ENCODE data around the gene ATP6V0A1. TPM values are rescaled to one million over a fixed set of nuclear protein-coding genes. Genes with fewer than 3 reads are reported as not detected.
A peak's percentile ranks its signal among the peaks of the same experiment; 100 is the strongest.
"Not testable (repeated sequence)": the region's sequence is repeated elsewhere in the genome, so short reads cannot be mapped to it uniquely, and the experiment has no call there.

ATP6V0A1 gene
- polyA plus RNA-seq, 4 donors = 41.5 to 73.0 (median 57.7) TPM

GRCh38 chr17:42537156-42537805, 78.6 kb downstream of the ATP6V0A1 start:
- DNase-seq (ENCODE audit: low read depth in 4 of 4, low spot score in 2 of 4) = no peak

DNA sequence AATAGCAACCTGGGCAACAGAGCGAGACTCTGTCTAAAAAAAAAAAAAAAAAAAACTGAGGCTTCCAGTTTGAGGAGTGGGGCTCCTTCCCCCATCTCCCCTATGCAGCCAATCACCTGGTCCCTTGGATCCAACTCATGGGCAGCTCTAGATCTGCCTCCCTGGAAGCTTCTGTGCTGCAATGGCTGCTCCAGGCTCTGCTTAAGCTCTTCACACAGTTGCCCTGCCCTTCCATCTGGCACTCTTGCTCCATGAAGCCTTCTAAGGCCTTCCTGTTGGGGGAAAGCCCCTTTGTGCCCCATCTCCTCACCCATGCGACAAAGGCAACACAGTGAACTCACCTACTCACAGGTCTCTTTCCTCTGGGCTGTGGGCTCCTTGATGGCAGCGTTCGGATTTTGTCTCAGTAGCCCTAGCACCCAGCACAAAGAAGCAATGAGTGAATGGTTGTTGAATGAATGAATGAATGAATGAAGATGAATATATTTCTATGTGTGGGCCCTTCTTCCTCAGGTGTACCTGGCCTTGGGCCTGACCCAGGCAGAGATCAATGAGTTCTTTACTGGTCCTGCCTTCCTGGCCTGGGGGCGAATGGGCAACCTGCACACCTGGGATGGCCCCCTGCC, 79.3 kb downstream of the ATP6V0A1 start:
- DNase-seq (ENCODE audit: low read depth in 4 of 4, low spot score in 2 of 4) = no peak

DNA sequence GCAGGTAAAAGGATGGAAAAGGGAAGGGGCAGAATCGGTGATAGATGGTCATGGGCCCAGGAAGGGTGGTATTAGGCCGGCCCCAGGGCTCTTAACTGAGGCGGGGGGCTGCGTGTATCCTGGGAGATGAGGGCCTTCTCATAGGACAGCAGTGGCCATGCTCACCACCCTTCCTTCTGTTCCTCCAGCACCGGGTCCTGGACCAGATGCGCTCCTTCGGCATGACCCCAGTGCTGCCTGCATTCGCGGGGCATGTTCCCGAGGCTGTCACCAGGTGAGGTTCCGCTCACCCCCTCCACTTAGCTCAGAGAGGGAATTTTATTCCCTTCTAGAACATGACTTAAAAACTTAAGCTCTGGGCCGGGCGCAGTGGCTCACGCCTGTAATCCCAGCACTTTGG, 79.8 kb downstream of the ATP6V0A1 start:
- no peak for DNase-seq (ENCODE audit: low read depth in 4 of 4, low spot score in 2 of 4)

GRCh38 chr17:42540558-42540957, 81.9 kb downstream of the ATP6V0A1 start:
- DNase-seq (ENCODE audit: low read depth in 4 of 4, low spot score in 2 of 4) = not testable (repeated sequence)

- no peak for DNase-seq (ENCODE audit: low read depth in 4 of 4, low spot score in 2 of 4)
Measured at GRCh38 chr17:42541041-42541833, 82.6 kb downstream of the ATP6V0A1 start.

- no peak for DNase-seq (ENCODE audit: low read depth in 4 of 4, low spot score in 2 of 4)
Measured at GRCh38 chr17:42543190-42544079, 84.8 kb downstream of the ATP6V0A1 start.

GRCh38 chr17:42544874-42545283, 86.2 kb downstream of the ATP6V0A1 start:
- DNase-seq (ENCODE audit: low read depth in 4 of 4, low spot score in 2 of 4) = no peak

- DNase-seq (ENCODE audit: low read depth in 4 of 4, low spot score in 2 of 4) = not testable (repeated sequence)
Measured at GRCh38 chr17:42545755-42546505, 87.3 kb downstream of the ATP6V0A1 start.

DNA sequence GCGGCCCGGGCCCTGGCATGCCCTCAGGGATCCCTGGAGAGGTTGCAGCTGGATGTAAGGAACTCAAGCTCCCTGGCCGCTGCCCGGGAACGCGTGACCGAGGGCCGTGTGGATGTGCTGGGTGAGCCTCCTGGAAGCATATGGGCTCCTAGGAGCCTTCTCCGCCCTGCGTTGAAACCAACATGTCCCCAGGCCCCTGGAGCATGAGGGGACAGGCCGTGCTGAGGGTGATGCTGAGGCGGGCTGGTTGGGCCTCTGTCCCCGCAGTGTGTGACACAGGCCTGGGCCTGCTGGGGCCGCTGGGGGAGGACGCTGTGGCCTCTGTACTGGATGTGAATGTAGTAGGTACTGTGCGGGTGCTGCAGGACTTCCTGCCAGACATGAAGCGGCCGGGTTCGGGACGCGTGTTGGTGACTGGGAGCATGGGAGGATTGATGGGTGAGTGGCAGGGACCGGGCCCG, 88.4 kb downstream of the ATP6V0A1 start:
- no peak for DNase-seq (ENCODE audit: low read depth in 4 of 4, low spot score in 2 of 4)

- no peak for DNase-seq (ENCODE audit: low read depth in 4 of 4, low spot score in 2 of 4)
Measured at GRCh38 chr17:42547698-42548069, 89.0 kb downstream of the ATP6V0A1 start.

GRCh38 chr17:42548070-42548837, 89.6 kb downstream of the ATP6V0A1 start:
- DNase-seq (ENCODE audit: low read depth in 4 of 4, low spot score in 2 of 4) = no peak

- DNase-seq (ENCODE audit: low read depth in 4 of 4, low spot score in 2 of 4) = no peak
Measured at GRCh38 chr17:42548993-42549755, 90.5 kb downstream of the ATP6V0A1 start.

- not testable (repeated sequence) for DNase-seq (ENCODE audit: low read depth in 4 of 4, low spot score in 2 of 4)
Measured at GRCh38 chr17:42552736-42553135, 94.1 kb downstream of the ATP6V0A1 start, which contains the start of gene HSD17B1. TSS of gene HSD17B1 (plus strand) at chr17:42552923. CDS start at chr17:42552934, 11 bp downstream.

DNA sequence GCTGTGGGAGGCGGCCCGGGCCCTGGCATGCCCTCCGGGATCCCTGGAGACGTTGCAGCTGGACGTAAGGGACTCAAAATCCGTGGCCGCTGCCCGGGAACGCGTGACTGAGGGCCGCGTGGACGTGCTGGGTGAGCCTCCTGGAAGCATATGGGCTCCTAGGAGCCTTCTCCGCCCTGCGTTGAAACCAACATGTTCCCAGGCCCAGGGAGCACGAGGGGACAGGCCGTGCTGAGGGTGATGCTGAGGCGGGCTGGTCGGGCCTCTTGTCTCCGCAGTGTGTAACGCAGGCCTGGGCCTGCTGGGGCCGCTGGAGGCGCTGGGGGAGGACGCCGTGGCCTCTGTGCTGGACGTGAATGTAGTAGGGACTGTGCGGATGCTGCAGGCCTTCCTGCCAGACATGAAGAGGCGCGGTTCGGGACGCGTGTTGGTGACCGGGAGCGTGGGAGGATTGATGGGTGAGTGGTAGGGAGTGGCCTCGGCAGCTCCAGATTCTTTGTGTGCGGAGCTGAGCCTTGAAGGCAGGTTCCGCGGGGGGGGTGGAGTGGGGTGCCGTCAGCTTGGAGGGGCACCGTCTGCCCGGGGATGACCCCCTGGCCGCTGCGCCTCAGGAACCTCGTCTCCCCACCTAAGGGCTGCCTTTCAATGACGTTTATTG, 94.6 kb downstream of the ATP6V0A1 start:
- no peak for DNase-seq (ENCODE audit: low read depth in 4 of 4, low spot score in 2 of 4)

GRCh38 chr17:42553866-42554249, 95.2 kb downstream of the ATP6V0A1 start:
- no peak for DNase-seq (ENCODE audit: low read depth in 4 of 4, low spot score in 2 of 4)

DNA sequence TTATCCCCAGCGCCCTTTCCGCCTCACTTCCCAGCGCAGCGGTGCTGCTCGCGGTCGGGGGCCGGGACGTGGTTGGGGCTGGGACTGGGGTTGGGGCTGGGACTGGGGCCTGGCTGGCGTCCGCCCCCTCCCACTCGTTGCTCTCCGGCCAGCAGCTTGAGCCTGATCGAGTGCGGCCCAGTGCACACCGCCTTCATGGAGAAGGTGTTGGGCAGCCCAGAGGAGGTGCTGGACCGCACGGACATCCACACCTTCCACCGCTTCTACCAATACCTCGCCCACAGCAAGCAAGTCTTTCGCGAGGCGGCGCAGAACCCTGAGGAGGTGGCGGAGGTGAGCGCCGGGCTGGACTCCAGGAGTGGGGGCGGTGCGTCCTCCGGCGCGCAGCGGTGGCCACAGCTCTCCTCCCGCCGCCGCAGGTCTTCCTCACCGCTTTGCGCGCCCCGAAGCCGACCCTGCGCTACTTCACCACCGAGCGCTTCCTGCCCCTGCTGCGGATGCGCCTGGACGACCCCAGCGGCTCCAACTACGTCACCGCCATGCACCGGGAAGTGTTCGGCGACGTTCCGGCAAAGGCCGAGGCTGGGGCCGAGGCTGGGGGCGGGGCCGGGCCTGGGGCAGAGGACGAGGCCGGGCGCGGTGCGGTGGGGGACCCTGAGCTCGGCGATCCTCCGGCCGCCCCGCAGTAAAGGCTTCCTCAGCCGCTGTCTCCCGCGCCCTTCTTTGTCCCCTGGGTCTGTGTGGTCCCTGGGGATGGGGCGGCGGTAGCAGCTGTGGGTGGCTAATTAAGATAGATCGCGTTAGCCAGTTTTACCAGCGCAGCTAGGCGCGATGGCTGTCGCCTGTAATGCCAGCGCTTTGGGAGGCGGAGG, 95.8 kb downstream of the ATP6V0A1 start:
- DNase-seq (ENCODE audit: low read depth in 4 of 4, low spot score in 2 of 4) = peak in 1 of 4 donors; percentile 85

DNA sequence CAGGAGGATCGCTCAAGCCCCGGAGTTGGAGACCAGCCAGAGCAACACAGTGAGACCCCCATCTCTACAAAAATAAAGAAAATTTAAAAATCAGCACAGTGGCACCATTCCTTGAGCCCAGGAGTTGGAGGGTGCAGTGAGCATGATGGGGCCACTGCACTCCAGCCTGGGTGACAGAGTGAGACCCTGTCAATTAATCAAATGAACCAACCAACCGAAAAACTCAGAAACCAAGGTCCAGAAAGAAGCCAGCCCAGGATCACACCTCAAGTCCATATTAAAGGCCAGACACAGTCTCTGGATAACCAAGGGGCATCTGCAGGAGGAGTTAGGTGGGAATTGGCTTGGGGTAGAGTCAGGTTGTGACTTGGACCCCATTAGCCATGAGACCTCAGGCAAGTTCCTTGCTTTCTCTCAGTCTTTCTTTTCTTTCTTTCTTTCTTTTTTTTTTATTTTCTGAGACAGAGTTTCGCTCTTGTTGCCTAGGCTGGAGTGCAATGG, 96.5 kb downstream of the ATP6V0A1 start:
- DNase-seq (ENCODE audit: low read depth in 4 of 4, low spot score in 2 of 4) = no peak
